ENCODE measurements around the gene ASIC4.

ASIC4 gene

GRCh38 chr2:219475278-219475677, 39.0 kb upstream of the ASIC4 start:
- TF ChIP-seq CTCF (IDR thresholded peaks at IDR 0.05; ENCODE audit: borderline replicate concordance, control extremely low read depth, extremely low read depth, insufficient read depth, missing control alignments): no peak
- in situ Hi-C loops (cut with MboI; ENCODE audit: low sequenced_read_pairs, unreplicated experiment): no loop called here
- no peak for DNase-seq (ENCODE audit: low spot score)

- in situ Hi-C loops (cut with MboI; ENCODE audit: low sequenced_read_pairs, unreplicated experiment): no loop called here
- peak; percentile 62 for TF ChIP-seq CTCF (IDR thresholded peaks at IDR 0.05; ENCODE audit: borderline replicate concordance, control extremely low read depth, extremely low read depth, insufficient read depth, missing control alignments)
- peak; percentile 85 for DNase-seq (ENCODE audit: low spot score)
Observed at GRCh38 chr2:219475697-219476651, 38.3 kb upstream of the ASIC4 start.

DNA sequence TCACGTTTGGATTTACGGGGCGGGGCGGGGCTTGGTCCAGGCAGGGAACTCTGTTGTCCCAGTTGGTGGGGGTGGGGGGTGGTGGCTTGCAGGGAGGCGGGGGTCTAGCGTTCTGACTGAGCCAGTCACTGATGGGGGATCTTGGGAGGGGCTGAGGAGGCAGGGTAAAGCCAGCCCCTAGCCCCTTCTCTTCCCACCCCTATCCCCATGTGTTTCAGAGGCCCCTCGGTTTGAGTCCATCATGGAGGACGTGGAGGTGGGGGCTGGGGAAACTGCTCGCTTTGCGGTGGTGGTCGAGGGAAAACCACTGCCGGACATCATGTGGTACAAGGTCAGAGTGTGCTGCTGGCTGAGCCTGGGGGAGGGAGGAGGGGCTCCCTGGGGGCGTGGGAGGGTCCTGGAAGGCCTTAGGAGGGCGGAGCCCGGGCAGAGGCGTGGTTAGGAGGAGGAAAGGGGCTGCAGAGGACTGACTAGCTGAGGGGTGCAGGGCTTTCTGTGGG, 37.6 kb upstream of the ASIC4 start:
- DNase-seq (ENCODE audit: low spot score): no peak
- no peak for TF ChIP-seq CTCF (IDR thresholded peaks at IDR 0.05; ENCODE audit: borderline replicate concordance, control extremely low read depth, extremely low read depth, insufficient read depth, missing control alignments)
- in situ Hi-C loops (cut with MboI; ENCODE audit: low sequenced_read_pairs, unreplicated experiment): no loop called here

DNA sequence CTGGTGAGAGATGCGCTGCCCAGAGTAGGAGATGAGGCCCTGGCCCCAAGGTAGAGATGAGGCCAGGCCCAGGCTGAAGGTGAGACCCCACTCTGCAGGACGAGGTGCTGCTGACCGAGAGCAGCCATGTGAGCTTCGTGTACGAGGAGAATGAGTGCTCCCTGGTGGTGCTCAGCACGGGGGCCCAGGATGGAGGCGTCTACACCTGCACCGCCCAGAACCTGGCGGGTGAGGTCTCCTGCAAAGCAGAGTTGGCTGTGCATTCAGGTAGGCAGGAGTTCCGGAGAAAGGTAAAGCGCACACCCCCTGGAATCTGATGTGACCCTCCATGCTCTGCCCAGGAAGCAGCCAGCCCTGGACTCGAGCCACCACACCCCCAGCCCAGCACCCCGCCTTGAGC, 37.1 kb upstream of the ASIC4 start:
- in situ Hi-C loops (cut with MboI; ENCODE audit: low sequenced_read_pairs, unreplicated experiment): no loop called here
- no peak for DNase-seq (ENCODE audit: low spot score)
- no peak for TF ChIP-seq CTCF (IDR thresholded peaks at IDR 0.05; ENCODE audit: borderline replicate concordance, control extremely low read depth, extremely low read depth, insufficient read depth, missing control alignments)

DNA sequence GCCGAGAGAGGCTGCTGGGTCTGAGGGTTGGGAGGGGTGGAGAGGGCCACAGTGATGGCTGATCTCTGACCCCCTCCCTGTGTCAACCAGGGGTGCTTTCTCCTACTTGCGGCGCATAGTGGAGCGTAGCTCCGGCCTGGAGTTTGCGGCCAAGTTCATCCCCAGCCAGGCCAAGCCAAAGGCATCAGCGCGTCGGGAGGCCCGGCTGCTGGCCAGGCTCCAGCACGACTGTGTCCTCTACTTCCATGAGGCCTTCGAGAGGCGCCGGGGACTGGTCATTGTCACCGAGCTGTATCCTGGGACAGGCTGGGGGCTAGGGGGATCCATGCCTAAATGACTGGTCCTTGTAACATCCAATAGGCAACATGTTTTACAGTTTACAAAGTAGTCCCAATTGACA, 36.5 kb upstream of the ASIC4 start:
- DNase-seq (ENCODE audit: low spot score): no peak
- in situ Hi-C loops (cut with MboI; ENCODE audit: low sequenced_read_pairs, unreplicated experiment): no loop called here
- no peak for TF ChIP-seq CTCF (IDR thresholded peaks at IDR 0.05; ENCODE audit: borderline replicate concordance, control extremely low read depth, extremely low read depth, insufficient read depth, missing control alignments)

DNA sequence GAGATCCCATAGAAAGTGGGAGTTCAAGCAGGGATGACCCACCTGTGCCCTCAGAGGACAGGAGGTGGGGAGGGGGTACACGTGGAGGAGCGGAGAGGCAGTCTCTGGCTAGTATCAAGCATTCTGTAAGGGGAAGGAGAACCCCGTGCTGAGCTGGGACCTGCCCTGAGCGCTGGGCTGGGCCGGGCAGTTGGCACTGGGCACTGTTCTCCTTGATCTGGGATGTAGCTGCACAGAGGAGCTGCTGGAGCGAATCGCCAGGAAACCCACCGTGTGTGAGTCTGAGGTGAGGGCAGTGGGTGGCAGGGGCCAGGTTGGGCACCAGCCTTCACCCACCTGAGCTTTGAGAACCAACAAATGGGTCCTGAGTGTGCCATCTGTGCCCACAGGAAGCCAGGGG, 35.4 kb upstream of the ASIC4 start:
- DNase-seq (ENCODE audit: low spot score): no peak
- in situ Hi-C loops (cut with MboI; ENCODE audit: low sequenced_read_pairs, unreplicated experiment): no loop called here
- no peak for TF ChIP-seq CTCF (IDR thresholded peaks at IDR 0.05; ENCODE audit: borderline replicate concordance, control extremely low read depth, extremely low read depth, insufficient read depth, missing control alignments)
